GM12872 (cell line): ENCODE measurements around the gene UIMC1.

ENCODE experiments used
- CTCF ChIP-seq: IDR thresholded peaks from 3 replicates; pipeline ENCODE4 v1.5.1; 2011; ENCODE audit warnings: low read depth, mild to moderate bottlenecking, low read length, moderate library complexity; ENCODE audit not compliant: insufficient read depth

UIMC1 gene

GRCh38 chr5:176908675-176909368 is 97.8 kb downstream of the UIMC1 start:
- TF ChIP-seq CTCF, result no peak

- no peak for TF ChIP-seq CTCF
These were observed 99.8 kb downstream of the UIMC1 start for GRCh38 chr5:176906796-176907195.

GRCh38 chr5:176906126-176906525 is 100.5 kb downstream of the UIMC1 start:
- no peak for TF ChIP-seq CTCF

- no peak for TF ChIP-seq CTCF
These were observed 102.3 kb downstream of the UIMC1 start for GRCh38 chr5:176904276-176904675.

- no peak for TF ChIP-seq CTCF
These were observed 103.5 kb downstream of the UIMC1 start for GRCh38 chr5:176902911-176903664.

GRCh38 chr5:176902102-176902814 is 104.3 kb downstream of the UIMC1 start:
- TF ChIP-seq CTCF, result no peak
